Peyer's patch (tissue), 4 donors: Measurements from ENCODE around the gene URI1.

Source experiments
- CTCF ChIP-seq, 6 experiments: fragments of 450-650 bp in 4 of 6; fragments of 200-600 bp in 2 of 6; sonication (generic) in 1 of 6; IDR thresholded peaks; one replicate each; pipeline ENCODE4 v1.5.1; 2017 to 2019; ENCODE audit warnings: antibody characterized with exemption in 6 of 6, mild to moderate bottlenecking in 3 of 6, moderate library complexity in 1 of 6
- POLR2A ChIP-seq, 2 donors: fragments of 450-650 bp; IDR thresholded peaks; one replicate each; pipeline ENCODE4 v1.5.1; 2017; ENCODE audit warnings: antibody characterized with exemption in 2 of 2, mild to moderate bottlenecking in 2 of 2, moderate library complexity in 2 of 2

DNA sequence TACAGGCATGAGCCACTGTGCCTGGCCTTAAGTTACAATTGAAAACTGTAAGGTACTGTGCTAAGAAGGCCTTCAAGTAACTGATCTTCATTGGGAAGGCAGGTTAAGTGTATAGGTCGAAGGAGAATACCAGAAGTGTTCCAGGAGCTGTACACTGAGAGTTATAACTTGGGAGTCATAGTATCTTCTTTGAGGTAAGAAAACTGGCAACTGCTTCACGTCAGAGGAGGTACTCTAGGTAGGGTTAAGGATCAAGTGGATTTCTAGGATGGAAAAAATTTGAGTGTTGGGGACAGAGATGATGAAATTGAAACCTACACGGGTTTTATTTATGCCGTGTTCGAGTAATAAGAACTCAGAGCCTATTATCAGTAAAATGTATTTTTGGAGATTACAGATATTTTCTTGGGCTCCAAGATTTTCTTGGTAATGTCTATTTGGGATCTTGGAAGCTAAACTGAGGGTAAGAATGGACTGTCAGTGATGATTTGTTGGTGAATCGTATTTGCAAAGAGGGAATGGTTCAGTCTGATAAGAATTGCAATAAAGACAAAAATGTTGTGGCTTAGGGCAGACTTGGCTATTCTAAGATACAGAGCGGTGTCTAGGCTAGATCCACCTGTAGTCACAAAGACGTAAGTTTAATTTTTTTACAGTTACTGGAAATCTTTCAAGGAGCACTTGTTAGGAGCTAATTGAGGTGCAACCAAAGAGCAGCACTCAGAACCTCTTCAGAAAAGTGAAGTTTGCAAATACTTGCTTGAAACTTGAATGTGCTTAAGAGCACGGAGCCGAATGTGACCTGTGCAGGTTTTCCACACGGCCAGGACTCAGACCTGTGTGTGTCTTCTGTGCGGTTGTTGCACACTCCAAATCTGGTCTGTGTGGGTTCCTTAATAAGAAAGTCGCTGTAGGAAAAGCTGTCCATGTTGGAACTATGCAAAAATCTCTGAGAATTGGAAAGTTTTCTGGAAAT lies 102.5 kb downstream of the URI1 start:
- TF ChIP-seq POLR2A (IDR thresholded peaks at IDR 0.05) = no peak
- TF ChIP-seq CTCF (IDR thresholded peaks at IDR 0.05) = no peak
